Colonic mucosa (tissue), 4 donors: ENCODE measurements around the gene PDRG1. TPM values are rescaled to one million over a fixed set of nuclear protein-coding genes. Genes with fewer than 3 reads are reported as not detected.
"Not testable (repeated sequence)": the region's sequence is repeated elsewhere in the genome, so short reads cannot be mapped to it uniquely, and the experiment has no call there.

Source experiments
- DNase-seq: peaks from one replicate; pipeline ENCODE4 v3.0.0-alpha.2; 2020
- H3K27ac ChIP-seq: fragments of 200-600 bp; one replicate; pipeline ENCODE4 v1.8.0; 2021
- H3K27me3 ChIP-seq: fragments of 200-600 bp; one replicate; pipeline ENCODE4 v1.8.0; 2021
- H3K36me3 ChIP-seq: fragments of 200-600 bp; one replicate; pipeline ENCODE4 v1.8.0; 2021
- H3K4me1 ChIP-seq: fragments of 200-600 bp; one replicate; pipeline ENCODE4 v1.8.0; 2021; ENCODE audit warnings: mild to moderate bottlenecking
- H3K4me3 ChIP-seq: fragments of 200-600 bp; one replicate; pipeline ENCODE4 v1.8.0; 2021
- H3K9ac ChIP-seq, 2 donors: one replicate each; pipeline ENCODE4 v1.7.0; 2013; ENCODE audit warnings: control low read depth in 2 of 2, low read depth in 2 of 2, low read length in 2 of 2
- H3K9me3 ChIP-seq: fragments of 200-600 bp; one replicate; pipeline ENCODE4 v1.8.0; 2021
- intact Hi-C: fragments of 100-400 bp; cut with DNase I; formaldehyde crosslinking; loops from one replicate; pipeline ENCODE4 v1.14.1; 2022
- total RNA-seq, 2 donors: library from RNA; stranded (reverse); fragmentation: NEBNext Ultra II Directional in 1 of 2; extraction: Animal tissue kit (Norgen Biotek cat#: 25700) in 1 of 2; gene quantifications; one replicate each; pipeline ENCODE4 v1.2.1, GENCODE V29; 2021
- TF ChIP-seq, protein P1 (sequence below): fragments of 200-600 bp; IDR thresholded peaks from one replicate; pipeline ENCODE4 v1.8.0; 2022; ENCODE audit warnings: antibody characterized with exemption, mild to moderate bottlenecking
- donor health status: healthy.
- donor health status: DM: no; HTN: no; CAD: no.
- donor health status: DM: no; HTN: no; CAD: no.

Gene PDRG1
- total RNA-seq, 2 donors from 2014 or later = 9.9 to 14.6 TPM

DNA sequence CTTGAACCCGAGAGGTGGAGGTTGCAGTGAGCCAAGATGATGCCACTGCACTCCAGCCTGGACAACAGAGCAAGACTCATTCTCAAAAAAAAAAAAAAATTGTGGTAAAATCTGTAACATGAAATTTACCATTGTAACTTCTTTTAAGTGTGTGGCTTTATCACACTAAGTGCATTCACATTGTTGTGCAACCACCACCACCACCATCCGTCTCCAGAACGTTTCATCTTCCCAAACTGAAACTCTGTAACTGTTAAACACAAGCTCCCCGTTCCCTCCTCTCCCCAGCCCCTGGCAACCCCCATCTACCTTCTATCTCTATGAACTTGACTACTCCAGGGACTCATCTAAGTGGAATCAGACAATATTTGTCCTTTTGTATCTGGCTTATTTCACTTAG, 29.7 kb downstream of the PDRG1 start:
- Histone ChIP-seq H3K27me3 (no peaks in the 10 kb centered on the region), H3K4me1 (no peaks in the 10 kb centered on the region), H3K4me3 (no peak overlapping the region), H3K27ac (no peak overlapping the region), H3K9ac (no peak overlapping the region), H3K9me3 (no peaks in the 10 kb centered on the region), H3K36me3 (no peaks in the 10 kb centered on the region)
- DNase-seq = no peak
- TF ChIP-seq, protein P1, sequence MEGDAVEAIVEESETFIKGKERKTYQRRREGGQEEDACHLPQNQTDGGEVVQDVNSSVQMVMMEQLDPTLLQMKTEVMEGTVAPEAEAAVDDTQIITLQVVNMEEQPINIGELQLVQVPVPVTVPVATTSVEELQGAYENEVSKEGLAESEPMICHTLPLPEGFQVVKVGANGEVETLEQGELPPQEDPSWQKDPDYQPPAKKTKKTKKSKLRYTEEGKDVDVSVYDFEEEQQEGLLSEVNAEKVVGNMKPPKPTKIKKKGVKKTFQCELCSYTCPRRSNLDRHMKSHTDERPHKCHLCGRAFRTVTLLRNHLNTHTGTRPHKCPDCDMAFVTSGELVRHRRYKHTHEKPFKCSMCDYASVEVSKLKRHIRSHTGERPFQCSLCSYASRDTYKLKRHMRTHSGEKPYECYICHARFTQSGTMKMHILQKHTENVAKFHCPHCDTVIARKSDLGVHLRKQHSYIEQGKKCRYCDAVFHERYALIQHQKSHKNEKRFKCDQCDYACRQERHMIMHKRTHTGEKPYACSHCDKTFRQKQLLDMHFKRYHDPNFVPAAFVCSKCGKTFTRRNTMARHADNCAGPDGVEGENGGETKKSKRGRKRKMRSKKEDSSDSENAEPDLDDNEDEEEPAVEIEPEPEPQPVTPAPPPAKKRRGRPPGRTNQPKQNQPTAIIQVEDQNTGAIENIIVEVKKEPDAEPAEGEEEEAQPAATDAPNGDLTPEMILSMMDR = no peak
- intact Hi-C loops = no loop called here

DNA sequence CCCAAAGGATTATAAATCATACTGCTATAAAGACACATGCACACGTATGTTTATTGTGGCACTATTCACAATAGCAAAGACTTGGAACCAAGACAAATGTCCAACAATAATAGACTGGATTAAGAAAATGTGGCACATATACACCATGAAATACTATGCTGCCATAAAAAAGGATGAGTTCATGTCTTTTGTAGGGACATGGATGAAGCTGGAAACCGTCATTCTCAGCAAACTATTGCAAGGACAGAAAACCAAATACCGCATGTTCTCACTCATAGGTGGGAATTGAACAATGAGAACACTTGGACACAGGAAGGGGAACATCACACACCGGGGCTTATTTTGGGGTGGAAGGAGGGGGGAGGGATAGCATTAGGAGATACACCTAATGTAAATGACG, 30.4 kb downstream of the PDRG1 start:
- intact Hi-C loops = not testable (repeated sequence)

DNA sequence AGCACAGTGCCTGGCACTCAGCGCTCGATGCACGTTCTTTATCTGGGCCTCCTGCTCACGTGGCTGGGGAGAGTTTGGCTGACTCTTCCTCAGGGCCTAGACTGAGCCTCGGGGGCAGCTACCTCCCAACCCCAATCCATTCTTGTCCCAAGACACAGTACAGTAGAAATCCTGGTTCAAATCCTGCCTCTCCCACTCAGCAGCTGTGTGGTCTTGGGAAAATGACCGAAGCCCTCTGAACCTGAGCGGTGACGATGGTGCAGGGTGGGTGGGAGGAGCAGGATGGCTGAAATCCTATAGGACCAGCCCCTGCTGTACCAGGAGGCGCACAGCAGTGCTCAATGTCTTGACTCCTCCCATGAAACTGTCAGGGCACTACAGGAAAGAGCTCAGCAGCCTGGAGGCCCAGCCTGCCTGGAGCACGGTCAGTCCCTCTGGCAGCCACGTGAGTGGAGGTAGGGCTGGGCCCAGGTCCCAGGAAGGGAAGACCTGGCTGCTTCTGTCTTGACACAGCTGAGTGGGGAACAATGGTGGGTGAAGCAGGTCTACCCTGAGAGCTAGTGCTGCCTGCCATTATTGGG, 31.5 kb downstream of the PDRG1 start:
- no peaks in the 10 kb centered on the region for H3K36me3 ChIP-seq
- H3K4me1 ChIP-seq = no peaks in the 10 kb centered on the region
- no peaks in the 10 kb centered on the region for H3K9me3 ChIP-seq
- H3K27ac ChIP-seq = no peak overlapping the region
- H3K4me3 ChIP-seq = no peak overlapping the region
- no peak overlapping the region for H3K9ac ChIP-seq
- H3K27me3 ChIP-seq = no peaks in the 10 kb centered on the region
- DNase-seq = no peak
- intact Hi-C loops = no loop called here
- TF ChIP-seq, protein P1 = no peak

More for the DNA sequence above, 30.4 kb downstream of the PDRG1 start:
- H3K4me3 ChIP-seq, H3K27me3 ChIP-seq, H3K27ac ChIP-seq, DNase-seq, H3K9ac ChIP-seq, H3K9me3 ChIP-seq, H3K36me3 ChIP-seq, H3K4me1 ChIP-seq: not testable (repeated sequence)

DNA sequence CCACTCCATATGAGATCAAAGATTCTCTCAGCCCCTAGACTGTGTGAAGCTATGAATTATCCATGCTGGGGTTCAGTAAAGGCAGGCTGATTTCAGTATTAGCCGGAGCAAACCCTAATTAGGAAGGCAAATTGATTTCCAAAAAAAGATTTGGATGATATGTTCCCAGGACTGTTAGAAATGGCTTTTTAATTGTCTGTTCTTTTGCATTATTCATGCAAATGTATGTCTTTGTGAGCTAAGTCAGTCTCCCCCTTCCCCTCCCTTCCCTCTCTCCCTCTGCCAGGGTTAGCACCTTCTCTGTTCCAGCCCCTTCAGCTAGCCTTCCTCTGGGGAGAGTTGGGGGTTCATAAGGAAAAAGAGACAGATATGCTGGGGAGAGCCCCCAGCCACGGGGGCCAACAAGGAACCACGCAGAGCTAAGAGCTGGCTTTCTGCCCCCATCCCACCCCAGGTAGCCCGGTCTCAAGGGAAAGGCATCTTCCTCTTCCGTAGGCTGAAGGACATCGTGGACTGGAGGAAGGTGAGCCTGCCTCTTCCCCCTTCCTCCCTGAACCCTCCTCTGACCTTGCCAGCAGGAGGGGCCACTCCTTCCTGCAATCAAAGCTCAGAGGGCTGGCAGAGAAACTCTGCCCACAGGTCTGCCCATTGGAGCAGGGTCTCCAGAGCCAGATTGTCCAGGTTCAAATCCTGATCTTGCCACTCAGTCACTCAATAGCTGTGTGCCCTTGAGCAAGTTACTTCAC, 32.3 kb downstream of the PDRG1 start:
- TF ChIP-seq, protein P1 = no peak
- Histone ChIP-seq H3K27me3 (no peaks in the 10 kb centered on the region), H3K9me3 (no peaks in the 10 kb centered on the region), H3K4me3 (no peak overlapping the region), H3K27ac (no peak overlapping the region), H3K9ac (no peak overlapping the region), H3K4me1 (no peaks in the 10 kb centered on the region), H3K36me3 (no peaks in the 10 kb centered on the region)
- intact Hi-C loops = no loop called here
- no peak for DNase-seq

DNA sequence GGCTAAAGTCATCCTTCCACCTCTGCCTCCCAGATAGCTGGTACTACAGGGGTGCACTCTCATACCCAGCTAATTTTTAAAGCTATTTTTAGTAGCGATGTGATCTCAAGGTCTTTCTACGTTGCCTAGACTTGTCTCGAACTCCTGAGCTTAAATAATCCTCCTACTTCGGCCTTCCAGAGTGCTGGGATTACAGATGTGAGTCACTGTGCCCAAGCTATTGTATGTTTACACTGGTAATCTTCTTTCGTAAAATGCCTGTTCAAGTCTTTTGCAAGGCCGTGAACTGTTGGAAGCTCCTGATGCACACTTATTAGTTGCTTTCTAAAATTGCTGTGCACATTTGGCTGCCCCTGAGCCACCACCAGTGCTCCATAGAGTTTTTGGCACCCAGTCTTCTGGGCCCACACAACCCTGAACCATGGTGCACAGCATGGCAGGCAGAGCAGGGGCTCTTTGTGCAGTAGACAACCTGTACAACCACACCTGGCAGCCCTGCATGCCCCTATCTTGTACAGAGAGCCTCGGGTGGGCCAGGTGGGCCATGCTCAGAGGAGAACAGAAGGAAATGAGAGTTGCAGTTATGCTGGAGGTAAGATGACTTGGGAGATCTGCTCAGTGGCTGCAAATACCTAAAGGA, 33.3 kb downstream of the PDRG1 start:
- no peak overlapping the region for H3K27ac ChIP-seq
- intact Hi-C loops = no loop called here

DNA sequence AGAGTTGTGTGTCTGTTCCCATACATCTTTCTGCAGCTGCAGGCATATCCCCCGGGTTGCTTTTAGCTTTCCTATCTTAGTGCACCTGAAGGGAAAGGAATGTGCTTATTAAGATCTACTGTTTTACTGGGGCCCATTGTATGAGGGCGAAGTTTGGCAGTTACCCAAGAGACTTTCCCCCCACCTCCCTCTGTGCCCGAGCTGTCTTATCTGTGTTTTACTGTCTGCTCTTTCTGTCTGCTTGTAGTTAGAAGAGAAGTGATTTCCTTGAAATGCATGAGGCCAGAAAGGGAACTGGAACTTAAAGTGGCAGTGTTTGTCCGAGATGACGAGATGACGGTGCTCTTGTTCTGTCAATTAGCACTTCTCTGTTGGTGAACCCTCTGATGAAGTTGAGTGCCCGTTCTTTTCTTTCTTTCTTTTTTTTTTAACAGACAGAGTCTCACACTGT, 33.9 kb downstream of the PDRG1 start:
- DNase-seq, H3K36me3 ChIP-seq, H3K4me3 ChIP-seq, H3K9me3 ChIP-seq, H3K27me3 ChIP-seq, H3K4me1 ChIP-seq, intact Hi-C loops, H3K9ac ChIP-seq, H3K27ac ChIP-seq: not testable (repeated sequence)

More for the DNA sequence above, 33.3 kb downstream of the PDRG1 start:
- H3K9ac ChIP-seq = no peak overlapping the region
- no peak overlapping the region for H3K4me3 ChIP-seq
- no peaks in the 10 kb centered on the region for H3K9me3 ChIP-seq
- DNase-seq = no peak
- H3K36me3 ChIP-seq = no peaks in the 10 kb centered on the region
- TF ChIP-seq, protein P1 = no peak
- H3K27me3 ChIP-seq = no peaks in the 10 kb centered on the region
- no peaks in the 10 kb centered on the region for H3K4me1 ChIP-seq
